HepG2 (cell line): ENCODE measurements around the gene FAM118A. TPM values are rescaled to one million over a fixed set of nuclear protein-coding genes. Genes with fewer than 3 reads are reported as not detected.

Experiments used
- AGO2 ChIP-seq: fragments of 200-400 bp; formaldehyde crosslinking; optimal IDR thresholded peaks from 2 replicates; pipeline ENCODE3; 2017; ENCODE audit warnings: mild to moderate bottlenecking, low read depth, low read length, moderate library complexity
- ARHGAP35 ChIP-seq: sonication (generic); formaldehyde crosslinking; IDR thresholded peaks from 2 replicates; pipeline ENCODE4 v1.9.0; 2022; ENCODE audit warnings: mild to moderate bottlenecking, inconsistent platforms, moderate library complexity, missing genetic modification reagents, borderline replicate concordance
- DPF2 ChIP-seq: sonication (generic); formaldehyde crosslinking; IDR thresholded peaks from 2 replicates; pipeline ENCODE4 v1.4.0; 2020; ENCODE audit warnings: mild to moderate bottlenecking, low read depth, missing genetic modification reagents, borderline replicate concordance
- GLI4 ChIP-seq: sonication (generic); formaldehyde crosslinking; IDR thresholded peaks from 2 replicates; pipeline ENCODE4 v1.5.1; 2020; ENCODE audit warnings: missing genetic modification reagents, mild to moderate bottlenecking, moderate library complexity, borderline replicate concordance
- GPN1 ChIP-seq: sonication (generic); formaldehyde crosslinking; IDR thresholded peaks from 2 replicates; pipeline ENCODE4 v1.5.1; 2020; ENCODE audit warnings: missing genetic modification reagents, borderline replicate concordance
- ISL2 ChIP-seq: sonication (generic); formaldehyde crosslinking; IDR thresholded peaks from 2 replicates; pipeline ENCODE4 v1.5.0; 2020; ENCODE audit warnings: missing genetic modification reagents
- KDM1A ChIP-seq: IDR thresholded peaks from 2 replicates; pipeline ENCODE4 v1.6.1; 2016; ENCODE audit warnings: missing compliant biosample characterization
- MBD4 ChIP-seq: IDR thresholded peaks from 2 replicates; pipeline ENCODE4 v1.6.1; 2012; ENCODE audit warnings: low read length, inconsistent platforms, borderline replicate concordance
- RERE ChIP-seq: IDR thresholded peaks from 2 replicates; pipeline ENCODE4 v1.6.1; 2016; ENCODE audit warnings: low read depth, missing genetic modification reagents, missing compliant biosample characterization
- TAF1 ChIP-seq: sonication (generic); formaldehyde crosslinking; IDR thresholded peaks from 2 replicates; pipeline ENCODE4 v1.4.0; 2020; ENCODE audit warnings: missing genetic modification reagents
- ZNF136 ChIP-seq: sonication (generic); formaldehyde crosslinking; IDR thresholded peaks from 2 replicates; pipeline ENCODE4 v1.8.1; 2022; ENCODE audit warnings: low read depth, mild to moderate bottlenecking, moderate library complexity, missing genetic modification reagents
- ZNF556 ChIP-seq: sonication (generic); formaldehyde crosslinking; IDR thresholded peaks from 2 replicates; pipeline ENCODE4 v1.4.0; 2020; ENCODE audit warnings: mild to moderate bottlenecking, missing genetic modification reagents, borderline replicate concordance
- ZNF569 ChIP-seq: sonication (generic); formaldehyde crosslinking; IDR thresholded peaks from 2 replicates; pipeline ENCODE4 v1.5.0; 2020; ENCODE audit warnings: mild to moderate bottlenecking, missing genetic modification reagents, moderate library complexity, borderline replicate concordance
- ZNF746 ChIP-seq: sonication (generic); formaldehyde crosslinking; IDR thresholded peaks from 2 replicates; pipeline ENCODE4 v1.8.0; 2022; ENCODE audit warnings: mild to moderate bottlenecking, missing genetic modification reagents
- ZNF775 ChIP-seq: sonication (generic); formaldehyde crosslinking; IDR thresholded peaks from 2 replicates; pipeline ENCODE4 v1.4.0; 2020; ENCODE audit warnings: missing genetic modification reagents, mild to moderate bottlenecking, moderate library complexity, borderline replicate concordance
- ZSCAN30 ChIP-seq: sonication (generic); formaldehyde crosslinking; IDR thresholded peaks from 2 replicates; pipeline ENCODE4 v1.5.0; 2020; ENCODE audit warnings: mild to moderate bottlenecking, missing genetic modification reagents
- polyA plus RNA-seq, 8 experiments: library from polyadenylated mRNA; depleted of rRNA in 3 of 8; stranded (reverse) in 7 of 8; unstranded in 1 of 8; fragments of >200 nt; fragmentation: Illumina TruSeq in 4 of 8; extraction: Trizol in 4 of 8; gene quantifications; 2 replicates each; pipeline versions ENCODE4 v1.2.1 to v1.2.3, GENCODE V29; 2011 to 2016; ENCODE audit warnings: low read depth in 4 of 8, missing spikeins in 1 of 8, mixed read lengths in 1 of 8; ENCODE audit not compliant: insufficient read depth in 1 of 8
- total RNA-seq, 5 experiments: library from RNA; depleted of rRNA; stranded (reverse); fragments of >200 nt; fragmentation: Illumina TruSeq; extraction: Trizol; gene quantifications; 2 replicates each; pipeline ENCODE4 v1.2.3, GENCODE V29; 2016; ENCODE audit warnings: low read depth in 1 of 5
- TF ChIP-seq, protein P1 (sequence below): IDR thresholded peaks from 2 replicates; pipeline ENCODE4 v1.6.1; 2016; ENCODE audit warnings: missing biosample characterization, missing genetic modification reagents, low read depth
- TF ChIP-seq, protein P2 (sequence below): sonication (generic); formaldehyde crosslinking; IDR thresholded peaks from 2 replicates; pipeline ENCODE4 v1.5.0; 2020; ENCODE audit warnings: missing genetic modification reagents
- TF ChIP-seq, protein P3 (sequence below): IDR thresholded peaks from 2 replicates; pipeline ENCODE4 v1.6.1; 2016; ENCODE audit warnings: low read depth, control low read depth

FAM118A gene
- total and polyA plus RNA-seq, 2 of the 13 experiments (the other 11 are each of a cell fraction or from before 2014, with no cell fraction given), result 36.7 to 48.2 TPM

DNA sequence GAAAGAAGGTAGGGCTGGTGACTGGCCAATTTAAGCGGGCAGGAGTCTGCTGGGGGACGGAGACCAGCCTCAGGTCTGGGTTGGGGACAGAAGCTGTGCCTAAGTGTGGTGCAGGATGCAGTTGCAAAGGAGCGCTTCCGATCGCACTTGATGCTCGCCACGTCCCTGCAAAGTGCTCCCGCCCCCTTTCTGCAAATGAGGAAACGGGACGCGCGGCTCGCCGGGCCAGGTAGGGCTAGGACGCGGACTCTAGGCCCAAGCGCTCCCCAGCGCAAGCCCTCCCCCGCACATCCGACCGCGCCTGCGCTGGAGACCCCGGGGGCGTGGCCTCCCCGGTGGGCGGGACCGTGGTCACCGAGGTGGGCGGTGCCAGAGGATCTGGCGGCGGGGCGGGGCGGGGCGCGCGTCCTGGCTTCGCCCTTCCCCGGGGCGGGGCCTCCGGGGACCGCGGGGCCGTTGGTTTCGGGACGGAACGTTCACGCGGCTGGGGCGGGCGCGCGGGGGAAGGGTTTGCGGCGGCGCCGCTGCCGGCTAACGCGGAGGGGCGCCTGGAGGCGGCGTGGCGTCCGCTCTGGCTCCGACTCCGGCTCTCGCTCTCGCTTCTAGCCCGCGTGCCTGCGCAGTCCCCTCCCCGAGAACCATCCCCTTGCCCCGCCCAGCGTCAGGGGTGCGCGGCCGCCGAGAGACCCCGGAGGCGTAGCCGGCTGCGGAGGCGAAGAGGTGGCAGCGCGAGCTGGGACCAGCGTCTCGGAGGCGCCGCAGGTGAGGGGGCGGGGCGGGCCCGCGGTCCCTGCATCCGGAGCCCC lies at the start of gene FAM118A (continued):
- TF ChIP-seq, protein P1, sequence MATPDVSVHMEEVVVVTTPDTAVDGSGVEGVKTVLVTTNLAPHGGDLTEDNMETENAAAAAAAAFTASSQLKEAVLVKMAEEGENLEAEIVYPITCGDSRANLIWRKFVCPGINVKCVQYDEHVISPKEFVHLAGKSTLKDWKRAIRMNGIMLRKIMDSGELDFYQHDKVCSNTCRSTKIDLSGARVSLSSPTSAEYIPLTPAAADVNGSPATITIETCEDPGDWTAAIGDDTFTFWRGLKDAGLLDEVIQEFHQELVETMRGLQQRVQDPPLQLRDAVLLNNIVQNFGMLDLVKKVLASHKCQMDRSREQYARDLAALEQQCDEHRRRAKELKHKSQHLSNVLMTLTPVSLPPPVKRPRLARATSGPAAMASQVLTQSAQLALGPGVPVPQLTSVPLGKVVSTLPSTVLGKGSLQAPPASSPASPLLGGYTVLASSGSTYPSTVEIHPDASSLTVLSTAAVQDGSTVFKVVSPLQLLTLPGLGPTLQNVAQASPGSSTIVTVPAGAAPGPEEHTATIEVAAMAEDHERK, result no peak
- TF ChIP-seq RERE (CRISPR knock-in tag) (no peak), ZNF556 (CRISPR knock-in tag) (no peak), ISL2 (CRISPR knock-in tag) (peak; percentile 57; the same call in 1 of the 2 replicates), ARHGAP35 (CRISPR knock-in tag) (no peak), KDM1A (no peak), ZNF569 (CRISPR knock-in tag) (no peak), GLI4 (no peak), TAF1 (CRISPR knock-in tag) (peak; percentile 76), AGO2 (no peak), ZNF136 (CRISPR knock-in tag) (no peak), GPN1 (no peak), ZSCAN30 (CRISPR knock-in tag) (no peak), MBD4 (no peak), ZNF746 (CRISPR knock-in tag) (no peak), ZNF775 (CRISPR knock-in tag) (no peak), DPF2 (CRISPR knock-in tag) (no peak)
- TF ChIP-seq, protein P2, sequence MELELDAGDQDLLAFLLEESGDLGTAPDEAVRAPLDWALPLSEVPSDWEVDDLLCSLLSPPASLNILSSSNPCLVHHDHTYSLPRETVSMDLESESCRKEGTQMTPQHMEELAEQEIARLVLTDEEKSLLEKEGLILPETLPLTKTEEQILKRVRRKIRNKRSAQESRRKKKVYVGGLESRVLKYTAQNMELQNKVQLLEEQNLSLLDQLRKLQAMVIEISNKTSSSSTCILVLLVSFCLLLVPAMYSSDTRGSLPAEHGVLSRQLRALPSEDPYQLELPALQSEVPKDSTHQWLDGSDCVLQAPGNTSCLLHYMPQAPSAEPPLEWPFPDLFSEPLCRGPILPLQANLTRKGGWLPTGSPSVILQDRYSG (CRISPR knock-in tag), result no peak; the same call in 1 of the 2 replicates
- TF ChIP-seq, protein P3, sequence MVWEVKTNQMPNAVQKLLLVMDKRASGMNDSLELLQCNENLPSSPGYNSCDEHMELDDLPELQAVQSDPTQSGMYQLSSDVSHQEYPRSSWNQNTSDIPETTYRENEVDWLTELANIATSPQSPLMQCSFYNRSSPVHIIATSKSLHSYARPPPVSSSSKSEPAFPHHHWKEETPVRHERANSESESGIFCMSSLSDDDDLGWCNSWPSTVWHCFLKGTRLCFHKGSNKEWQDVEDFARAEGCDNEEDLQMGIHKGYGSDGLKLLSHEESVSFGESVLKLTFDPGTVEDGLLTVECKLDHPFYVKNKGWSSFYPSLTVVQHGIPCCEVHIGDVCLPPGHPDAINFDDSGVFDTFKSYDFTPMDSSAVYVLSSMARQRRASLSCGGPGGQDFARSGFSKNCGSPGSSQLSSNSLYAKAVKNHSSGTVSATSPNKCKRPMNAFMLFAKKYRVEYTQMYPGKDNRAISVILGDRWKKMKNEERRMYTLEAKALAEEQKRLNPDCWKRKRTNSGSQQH (CRISPR knock-in tag), result peak; percentile 91
